ENCODE measurements around the gene RAD21L1. TPM values are rescaled to one million over a fixed set of nuclear protein-coding genes. Genes with fewer than 3 reads are reported as not detected.

Gene RAD21L1
- total and polyA plus RNA-seq, 11 donors = not detected

DNA sequence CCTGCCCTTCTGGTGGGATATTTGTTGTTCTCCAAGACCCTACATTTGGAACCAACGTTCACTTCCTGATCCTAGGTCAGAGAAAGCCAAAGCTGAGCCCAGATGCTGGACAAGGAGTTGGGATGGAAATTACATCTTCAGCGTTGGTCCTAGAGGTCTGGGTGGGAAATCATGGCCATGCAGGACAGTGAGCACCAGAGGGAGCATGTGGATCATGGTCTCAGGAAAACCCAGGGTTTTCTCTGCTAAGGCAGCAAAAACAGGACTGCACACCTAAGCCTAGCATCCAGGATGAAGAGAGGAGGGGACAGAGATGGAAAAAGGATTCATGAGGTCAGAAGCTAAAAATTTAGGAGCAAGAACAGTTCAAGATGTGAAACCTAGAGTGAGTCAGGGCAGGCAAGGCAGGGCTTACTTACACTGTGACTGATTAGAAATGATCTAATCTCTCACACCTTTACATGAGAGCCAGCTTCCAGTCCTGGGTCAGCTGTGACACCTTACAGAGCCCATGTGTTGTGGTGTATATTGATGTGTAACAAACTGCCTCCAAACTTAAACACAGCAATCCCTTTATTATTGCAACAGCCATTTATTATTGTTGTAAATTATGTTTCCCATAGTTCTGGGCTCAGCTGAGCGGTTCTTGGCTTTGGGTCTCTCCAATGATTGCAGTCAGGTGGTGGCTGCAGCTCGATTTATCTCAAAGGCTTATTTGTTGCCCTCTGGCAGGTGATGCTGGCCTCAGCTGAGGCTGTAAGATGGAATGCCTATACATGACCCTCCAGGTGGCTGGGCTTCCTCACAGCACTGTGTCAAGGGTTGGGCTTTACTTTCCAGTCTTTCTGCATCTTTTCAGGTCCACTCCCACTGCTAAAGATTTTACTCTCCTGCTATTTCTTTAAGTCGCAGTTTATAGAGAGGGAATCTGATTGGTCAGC is 16.1 kb upstream of the RAD21L1 start:
- ATAC-seq = no peak
- DNase-seq = no peak
- H3K9me3 ChIP-seq = no peaks in the 10 kb centered on the region
- H3K27ac ChIP-seq = no peak overlapping the region
- H3K36me3 ChIP-seq = no peaks in the 10 kb centered on the region
- no peak for TF ChIP-seq POLR2A (IDR thresholded peaks at IDR 0.05)
- TF ChIP-seq, protein P1, sequence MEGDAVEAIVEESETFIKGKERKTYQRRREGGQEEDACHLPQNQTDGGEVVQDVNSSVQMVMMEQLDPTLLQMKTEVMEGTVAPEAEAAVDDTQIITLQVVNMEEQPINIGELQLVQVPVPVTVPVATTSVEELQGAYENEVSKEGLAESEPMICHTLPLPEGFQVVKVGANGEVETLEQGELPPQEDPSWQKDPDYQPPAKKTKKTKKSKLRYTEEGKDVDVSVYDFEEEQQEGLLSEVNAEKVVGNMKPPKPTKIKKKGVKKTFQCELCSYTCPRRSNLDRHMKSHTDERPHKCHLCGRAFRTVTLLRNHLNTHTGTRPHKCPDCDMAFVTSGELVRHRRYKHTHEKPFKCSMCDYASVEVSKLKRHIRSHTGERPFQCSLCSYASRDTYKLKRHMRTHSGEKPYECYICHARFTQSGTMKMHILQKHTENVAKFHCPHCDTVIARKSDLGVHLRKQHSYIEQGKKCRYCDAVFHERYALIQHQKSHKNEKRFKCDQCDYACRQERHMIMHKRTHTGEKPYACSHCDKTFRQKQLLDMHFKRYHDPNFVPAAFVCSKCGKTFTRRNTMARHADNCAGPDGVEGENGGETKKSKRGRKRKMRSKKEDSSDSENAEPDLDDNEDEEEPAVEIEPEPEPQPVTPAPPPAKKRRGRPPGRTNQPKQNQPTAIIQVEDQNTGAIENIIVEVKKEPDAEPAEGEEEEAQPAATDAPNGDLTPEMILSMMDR (IDR thresholded peaks at IDR 0.05) = peak in 3 of 12 donors; percentile 5 to 14 (median 12)
- 56 to 60% (median 58%) methylated on average over 5 of the region's 5 CpGs for WGBS, 4 donors
- no peak overlapping the region for H3K4me3 ChIP-seq
- peaks cover 0 to 7% (median 0%) of the 10 kb centered on the region in 12 donors for H3K4me1 ChIP-seq
- H3K27me3 ChIP-seq = peaks cover 0 to 4% (median 0%) of the 10 kb centered on the region in 9 donors
- intact Hi-C loops (cut with DNase I) = loop anchor here (2.0 to 10.0 kb wide), 10 partner anchors 32 to 395 kb away; partner anchors contain the start of gene PSMF1 (in 1 of the 10)

GRCh38 chr20:1210501-1210900 is 15.3 kb upstream of the RAD21L1 start:
- 92 to 100% (median 96%) methylated on average over 1 of the region's 1 CpG for WGBS, 4 donors
- no peak for ATAC-seq
- no peak for DNase-seq
- no peak overlapping the region for H3K4me3 ChIP-seq
- peaks cover 0 to 7% (median 0%) of the 10 kb centered on the region in 12 donors for H3K4me1 ChIP-seq
- intact Hi-C loops (cut with DNase I) = loop anchor here in 8 of 10 donors (5.0 to 10.0 kb wide), 8 partner anchors 33 to 396 kb away; partner anchors contain the start of gene PSMF1 (in 1 of the 8)
- H3K36me3 ChIP-seq = no peaks in the 10 kb centered on the region
- no peak overlapping the region for H3K27ac ChIP-seq
- peaks cover 0 to 8% (median 0%) of the 10 kb centered on the region in 9 donors for H3K27me3 ChIP-seq
- no peaks in the 10 kb centered on the region for H3K9me3 ChIP-seq
- no peak for TF ChIP-seq POLR2A (IDR thresholded peaks at IDR 0.05)
- TF ChIP-seq, protein P1 (IDR thresholded peaks at IDR 0.05) = no peak

- H3K4me1 ChIP-seq = peaks cover 0 to 7% (median 0%) of the 10 kb centered on the region in 12 donors
- peaks cover 0 to 12% (median 0%) of the 10 kb centered on the region in 9 donors for H3K27me3 ChIP-seq
- H3K9me3 ChIP-seq = no peaks in the 10 kb centered on the region
- ATAC-seq (peak in 1 of 4 donors; percentile 22), DNase-seq (no peak)
- no peak overlapping the region for H3K27ac ChIP-seq
- H3K36me3 ChIP-seq = no peaks in the 10 kb centered on the region
- intact Hi-C loops (cut with DNase I) = loop anchor here in 8 of 10 donors (2.0 to 10.0 kb wide), 10 partner anchors 35 to 397 kb away; partner anchors contain the start of gene PSMF1 (in 1 of the 8)
- no peak for TF ChIP-seq POLR2A (IDR thresholded peaks at IDR 0.05)
- TF ChIP-seq, protein P1 (IDR thresholded peaks at IDR 0.05) = no peak
- H3K4me3 ChIP-seq = no peak overlapping the region
Measured at GRCh38 chr20:1212023-1212422, 13.8 kb upstream of the RAD21L1 start.
